Activated T-helper 2 cell treated with anti-CD3 and anti-CD28 coated beads, Interferon-gamma antibody, Interleukin-2, Interleukin-4, amounts not matched to agents 10 μg/mL and 5 μg/mL and 100 μg/mL, durations not matched to agents 14 hours and 24 hours and 36 hours (primary cell): ENCODE results near the gene OR1I1. TPM values are rescaled to one million over a fixed set of nuclear protein-coding genes. Genes with fewer than 3 reads are reported as not detected.

ENCODE experiments used
- DNase-seq: peaks from one replicate; pipeline ENCODE4 v3.0.0; 2021; ENCODE audit warnings: low spot score
- H3K27ac Mint-ChIP-seq: one replicate; pipeline ENCODE4 v1.8.0; 2021; ENCODE audit warnings: mixed read lengths
- H3K27me3 Mint-ChIP-seq: one replicate; pipeline ENCODE4 v1.8.0; 2021; ENCODE audit warnings: low read depth, mixed read lengths
- H3K36me3 Mint-ChIP-seq: one replicate; pipeline ENCODE4 v1.8.0; 2021; ENCODE audit warnings: low read depth, mixed read lengths
- H3K4me1 Mint-ChIP-seq: one replicate; pipeline ENCODE4 v1.8.0; 2021; ENCODE audit warnings: low read depth, mixed read lengths
- H3K4me3 Mint-ChIP-seq: one replicate; pipeline ENCODE4 v1.8.0; 2021; ENCODE audit warnings: low read depth, mild to moderate bottlenecking, moderate library complexity, mixed read lengths
- H3K9me3 Mint-ChIP-seq: one replicate; pipeline ENCODE4 v1.8.0; 2021; ENCODE audit warnings: mixed read lengths
- intact Hi-C: fragments of 100-400 bp; cut with micrococcal nuclease; formaldehyde crosslinking; loops from one replicate; pipeline ENCODE4 v1.15.1; 2023
- total RNA-seq: library from RNA; stranded (reverse); gene quantifications from 2 replicates; pipeline ENCODE4 v1.2.3, GENCODE V29; 2022

OR1I1 gene
- total RNA-seq, 1 donor from 2014 or later, result not detected

DNA sequence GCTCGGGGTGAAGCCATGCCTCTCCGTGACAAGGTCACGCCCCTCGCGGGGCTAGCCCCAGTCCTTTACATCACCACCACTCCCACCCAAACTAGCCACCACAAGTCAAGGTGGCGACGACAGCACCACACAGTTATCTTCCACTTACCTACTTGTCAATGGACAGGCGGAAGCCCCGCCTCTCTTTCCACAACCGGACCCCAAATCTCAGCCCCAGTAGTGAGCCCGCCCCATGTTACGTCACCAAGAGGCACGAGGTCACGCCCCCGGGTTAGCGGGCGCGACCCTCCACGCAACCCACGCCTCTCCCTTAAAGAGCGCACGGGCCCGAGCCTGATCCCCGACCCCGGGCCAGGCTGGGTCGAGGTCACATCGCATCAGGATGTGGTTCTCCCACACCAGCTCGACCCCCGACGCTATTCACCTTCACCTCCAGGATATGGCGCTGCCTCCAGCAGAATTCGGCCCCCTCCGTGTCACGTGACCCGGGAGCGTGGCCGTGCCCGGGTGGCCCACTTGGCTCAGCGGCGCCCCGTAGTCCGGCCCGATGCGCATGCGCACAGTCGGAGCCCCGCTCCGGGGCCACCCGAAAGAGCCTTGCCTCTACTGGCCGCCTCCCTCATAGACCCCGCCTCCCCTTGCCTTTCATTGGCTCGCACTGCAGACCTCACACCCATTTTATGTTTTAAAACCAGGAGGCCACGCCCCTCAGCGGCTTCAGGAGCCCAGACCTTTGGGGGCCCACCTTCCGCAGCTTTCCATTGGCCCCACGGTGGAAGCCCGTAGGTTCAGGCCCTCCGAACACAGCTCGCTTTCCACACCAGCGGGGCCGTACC lies 43.4 kb downstream of the OR1I1 start:
- peaks cover 20% of the 10 kb centered on the region for H3K36me3 Mint-ChIP-seq
- intact Hi-C loops, result loop anchor here (2.0 to 5.0 kb wide), 2 partner anchors 19 to 292 kb away; partner anchors contain the start of genes AKAP8L and SYDE1
- peak overlapping the region; percentile 99 for H3K4me3 Mint-ChIP-seq
- peak; percentile 97 for DNase-seq
- peaks cover 26% of the 10 kb centered on the region for H3K4me1 Mint-ChIP-seq
- no peaks in the 10 kb centered on the region for H3K27me3 Mint-ChIP-seq
- no peaks in the 10 kb centered on the region for H3K9me3 Mint-ChIP-seq
- peak overlapping the region; percentile 99 for H3K27ac Mint-ChIP-seq

DNA sequence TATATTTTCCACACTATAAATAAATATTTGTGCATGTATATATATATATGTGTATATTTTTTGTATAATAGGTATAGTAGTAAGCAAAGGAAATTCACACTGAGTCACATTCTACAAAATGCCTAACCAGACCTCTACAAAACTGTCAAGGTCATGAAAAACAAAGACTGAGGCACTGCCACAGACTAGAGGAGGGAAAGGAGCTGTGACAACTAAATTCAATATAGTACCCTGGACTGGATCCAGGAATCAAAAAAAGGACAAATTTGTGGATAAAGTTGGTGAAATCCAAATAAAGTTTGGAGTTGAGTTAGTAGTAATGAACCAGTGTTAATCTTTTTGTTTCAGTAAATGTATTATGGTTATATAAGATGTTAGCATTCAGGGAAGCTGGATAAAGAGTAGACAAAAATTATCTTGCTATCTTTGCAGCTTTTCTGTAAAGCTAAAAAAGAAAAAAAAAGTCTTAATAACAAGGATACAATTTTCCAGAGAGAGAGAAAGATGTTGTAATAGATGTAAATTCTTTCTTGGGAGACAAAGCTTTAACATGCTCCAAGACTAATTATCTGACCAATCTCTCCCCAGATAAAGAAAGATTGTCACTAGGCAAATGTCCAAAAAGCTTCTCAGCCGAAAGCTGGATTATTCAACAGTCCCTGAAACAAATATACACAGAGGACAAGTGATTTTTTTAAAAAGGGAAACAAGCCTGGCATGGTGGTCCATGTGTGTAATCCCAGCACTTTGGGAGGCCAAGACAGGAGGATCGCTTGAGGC lies 44.3 kb downstream of the OR1I1 start:
- H3K4me1 Mint-ChIP-seq, result peaks cover 26% of the 10 kb centered on the region
- H3K4me3 Mint-ChIP-seq, result no peak overlapping the region

DNA sequence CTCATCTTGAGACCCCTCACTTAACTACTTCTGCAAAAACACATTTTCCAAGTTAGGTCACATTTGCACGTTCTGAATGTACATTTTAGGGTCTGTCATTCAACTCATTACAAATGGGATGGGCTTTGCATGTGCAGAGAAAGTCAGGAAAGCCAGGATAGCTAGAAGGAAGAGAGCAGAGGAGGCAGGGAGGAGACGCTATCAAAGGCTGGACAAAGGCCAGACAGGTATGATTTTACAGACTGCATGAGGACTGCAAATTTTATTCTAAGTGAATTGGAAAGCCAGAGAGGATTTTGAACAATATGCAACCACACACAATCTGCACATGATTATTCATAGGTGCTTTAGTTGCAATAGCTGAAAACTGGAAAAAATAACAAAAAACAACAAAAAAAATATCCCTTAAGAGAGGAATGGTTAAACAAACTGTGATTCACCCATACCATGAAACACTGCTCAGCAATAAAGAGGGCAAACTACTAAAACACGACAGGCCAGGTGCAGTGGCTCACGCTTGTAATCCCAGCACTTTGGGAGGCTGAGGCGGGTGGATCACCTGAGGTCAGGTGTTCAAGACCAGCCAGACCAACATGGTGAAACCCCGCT lies 46.3 kb downstream of the OR1I1 start:
- Mint-ChIP-seq H3K27ac (no peak overlapping the region), H3K4me3 (no peak overlapping the region), H3K27me3 (no peaks in the 10 kb centered on the region), H3K9me3 (no peaks in the 10 kb centered on the region), H3K4me1 (peaks cover 26% of the 10 kb centered on the region), H3K36me3 (peaks cover under 1% of the 10 kb centered on the region)
- no peak for DNase-seq
- intact Hi-C loops, result loop anchor here (5.0 kb wide), 1 partner anchor 289 kb away; the partner anchor contains the start of gene AKAP8L

More for the DNA sequence above, 44.3 kb downstream of the OR1I1 start:
- no peak for DNase-seq
- no peak overlapping the region for H3K27ac Mint-ChIP-seq
- no peaks in the 10 kb centered on the region for H3K9me3 Mint-ChIP-seq
- intact Hi-C loops, result loop anchor here (5.0 kb wide), 1 partner anchor 291 kb away; the partner anchor contains the start of gene AKAP8L
- no peaks in the 10 kb centered on the region for H3K27me3 Mint-ChIP-seq
- H3K36me3 Mint-ChIP-seq, result peaks cover 12% of the 10 kb centered on the region

DNA sequence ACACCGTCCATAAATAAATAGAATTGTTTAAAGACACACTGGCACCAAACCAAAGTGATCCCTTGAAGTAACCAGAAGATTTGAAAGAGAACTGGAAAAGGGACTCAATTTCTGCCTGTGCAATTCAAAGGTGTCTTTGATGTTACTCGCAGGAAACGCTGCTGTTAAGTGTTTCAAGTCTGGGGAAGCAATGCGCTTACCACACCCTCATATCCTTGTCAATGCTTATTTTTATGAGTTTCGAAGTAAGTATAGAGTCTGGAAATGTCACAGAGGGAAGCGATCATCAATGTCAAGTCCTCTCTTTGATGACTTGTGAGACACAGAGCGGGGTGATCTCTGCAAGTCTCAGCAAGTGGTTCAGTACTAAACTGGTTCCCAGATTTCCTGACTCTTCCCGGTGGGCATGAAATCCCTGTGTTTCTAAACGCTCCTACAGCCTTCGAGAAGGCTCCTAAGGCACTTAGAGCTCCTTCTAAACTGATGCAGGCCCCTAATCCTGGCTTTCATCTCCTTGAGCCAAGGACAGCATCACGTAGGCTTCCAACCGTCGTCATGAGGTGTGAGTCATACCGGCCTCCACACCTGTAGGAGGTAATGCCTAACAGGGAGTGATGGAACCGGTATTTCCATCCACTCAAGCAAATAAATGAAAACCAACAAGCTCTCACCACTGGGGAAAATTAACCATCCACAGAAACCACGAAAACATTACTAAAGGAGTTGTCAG lies 48.0 kb downstream of the OR1I1 start:
- no peaks in the 10 kb centered on the region for H3K27me3 Mint-ChIP-seq
- intact Hi-C loops, result loop anchor here (5.0 kb wide), 1 partner anchor 287 kb away; the partner anchor contains the start of gene AKAP8L
- no peaks in the 10 kb centered on the region for H3K9me3 Mint-ChIP-seq
- no peak overlapping the region for H3K4me3 Mint-ChIP-seq
- no peak for DNase-seq
- H3K4me1 Mint-ChIP-seq, result peaks cover 18% of the 10 kb centered on the region
- peak overlapping the region; percentile 85 for H3K27ac Mint-ChIP-seq
- H3K36me3 Mint-ChIP-seq, result no peaks in the 10 kb centered on the region

DNA sequence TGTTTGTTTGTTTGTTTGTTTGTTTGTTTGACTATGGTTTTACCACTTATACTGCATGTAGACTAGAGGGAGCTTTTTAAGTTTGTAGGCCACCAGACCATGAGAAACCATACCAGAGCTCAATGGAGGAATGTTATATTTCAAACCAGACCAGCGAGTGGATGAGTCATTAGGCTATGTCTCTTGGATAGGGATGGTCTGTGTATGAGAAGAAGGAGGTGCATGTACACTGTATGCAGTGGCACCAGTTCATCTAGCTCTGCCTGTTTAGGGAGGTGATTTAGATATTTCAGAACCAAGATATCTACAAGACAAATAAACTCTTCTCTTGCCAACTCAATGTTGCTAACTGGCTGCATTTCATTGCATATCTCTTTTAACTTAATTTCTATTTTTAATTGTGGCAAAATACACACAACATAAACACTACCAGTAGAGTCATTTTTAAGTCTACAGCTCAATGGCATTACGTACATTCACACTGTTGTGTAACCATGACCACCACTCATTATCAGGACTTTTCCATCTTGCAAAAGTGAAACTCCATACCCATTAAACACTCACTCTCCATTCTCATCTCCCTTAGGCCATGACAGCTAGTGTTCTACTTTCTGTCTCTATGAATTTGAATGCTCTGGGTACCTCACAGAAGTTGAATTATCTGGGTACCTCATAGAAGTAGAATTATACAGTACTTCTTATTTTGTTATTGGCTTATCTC lies 54.4 kb downstream of the OR1I1 start:
- peaks cover 8% of the 10 kb centered on the region for H3K4me1 Mint-ChIP-seq
- intact Hi-C loops, result no loop called here
- H3K27ac Mint-ChIP-seq, result no peak overlapping the region
- no peaks in the 10 kb centered on the region for H3K36me3 Mint-ChIP-seq
- no peak for DNase-seq
- H3K27me3 Mint-ChIP-seq, result no peaks in the 10 kb centered on the region
- no peak overlapping the region for H3K4me3 Mint-ChIP-seq
- peaks cover 13% of the 10 kb centered on the region for H3K9me3 Mint-ChIP-seq

DNA sequence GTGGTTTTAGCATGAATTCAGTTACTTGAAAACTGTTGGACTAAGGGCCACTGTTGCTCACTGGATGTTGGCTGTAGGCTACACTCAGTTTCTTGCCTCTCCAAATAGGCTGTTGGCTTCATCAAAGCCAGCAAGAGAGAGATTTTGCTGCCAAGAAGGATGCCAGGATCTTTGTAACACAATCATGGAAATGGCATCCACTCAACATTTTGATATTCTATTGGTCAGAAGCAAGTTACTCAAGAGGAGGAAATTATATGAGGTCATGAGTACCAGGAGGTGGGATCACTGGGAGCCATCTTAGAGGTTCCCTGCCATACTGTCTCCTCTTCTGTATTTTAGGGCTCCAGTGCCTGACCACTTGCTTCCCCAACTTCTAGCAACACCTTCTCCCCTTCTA lies 55.8 kb downstream of the OR1I1 start:
- Mint-ChIP-seq H3K4me3 (no peak overlapping the region), H3K4me1 (peaks cover 8% of the 10 kb centered on the region), H3K9me3 (peaks cover 13% of the 10 kb centered on the region), H3K36me3 (no peaks in the 10 kb centered on the region), H3K27ac (no peak overlapping the region), H3K27me3 (no peaks in the 10 kb centered on the region)
- no peak for DNase-seq
- intact Hi-C loops, result no loop called here

DNA sequence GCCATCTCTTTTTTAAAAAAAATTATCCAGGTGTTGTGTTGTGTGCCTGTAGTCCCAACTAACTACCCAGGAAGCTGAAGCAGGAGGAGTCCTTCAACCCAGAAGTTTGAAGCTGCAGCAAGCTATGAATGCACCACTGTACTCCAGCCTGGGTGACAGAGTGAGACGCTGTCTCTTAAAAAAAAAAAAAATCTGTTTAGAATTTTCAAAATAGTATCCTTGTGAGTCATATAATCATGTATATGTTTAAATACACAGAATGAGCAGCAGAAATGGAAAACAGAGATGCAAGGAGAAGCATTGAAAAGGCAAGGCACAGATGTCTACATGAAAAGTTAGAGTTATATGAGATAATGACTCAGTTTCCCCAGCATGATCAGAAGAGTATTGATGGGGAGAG lies 56.4 kb downstream of the OR1I1 start:
- Mint-ChIP-seq H3K36me3 (no peaks in the 10 kb centered on the region), H3K9me3 (peaks cover 13% of the 10 kb centered on the region), H3K27ac (no peak overlapping the region), H3K4me3 (no peak overlapping the region), H3K27me3 (no peaks in the 10 kb centered on the region), H3K4me1 (peaks cover 8% of the 10 kb centered on the region)
- no peak for DNase-seq
- intact Hi-C loops, result no loop called here

DNA sequence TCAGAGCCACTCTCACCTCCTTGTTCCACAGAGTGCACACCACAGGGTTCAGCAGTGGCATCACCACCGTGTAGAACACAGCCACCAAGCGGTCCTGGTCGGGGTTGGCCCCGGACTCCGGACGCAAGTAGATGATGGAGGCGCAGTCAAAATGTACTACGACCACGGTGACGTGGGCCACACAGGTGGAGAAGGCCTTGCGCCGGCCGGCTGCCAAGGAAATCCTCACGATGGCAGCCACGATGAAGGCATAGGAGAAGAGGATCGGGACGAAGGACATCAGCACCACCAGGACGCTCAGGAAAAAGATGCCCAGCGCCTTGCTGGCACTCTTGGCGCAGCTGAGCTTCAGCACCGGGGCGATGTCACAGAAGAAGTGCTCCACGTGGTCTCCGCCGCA lies 59.1 kb downstream of the OR1I1 start:
- Mint-ChIP-seq H3K4me3 (no peak overlapping the region), H3K27me3 (peaks cover 2% of the 10 kb centered on the region), H3K36me3 (no peaks in the 10 kb centered on the region), H3K27ac (no peak overlapping the region), H3K9me3 (peaks cover 13% of the 10 kb centered on the region), H3K4me1 (peaks cover 8% of the 10 kb centered on the region)
- intact Hi-C loops, result no loop called here
- no peak for DNase-seq

DNA sequence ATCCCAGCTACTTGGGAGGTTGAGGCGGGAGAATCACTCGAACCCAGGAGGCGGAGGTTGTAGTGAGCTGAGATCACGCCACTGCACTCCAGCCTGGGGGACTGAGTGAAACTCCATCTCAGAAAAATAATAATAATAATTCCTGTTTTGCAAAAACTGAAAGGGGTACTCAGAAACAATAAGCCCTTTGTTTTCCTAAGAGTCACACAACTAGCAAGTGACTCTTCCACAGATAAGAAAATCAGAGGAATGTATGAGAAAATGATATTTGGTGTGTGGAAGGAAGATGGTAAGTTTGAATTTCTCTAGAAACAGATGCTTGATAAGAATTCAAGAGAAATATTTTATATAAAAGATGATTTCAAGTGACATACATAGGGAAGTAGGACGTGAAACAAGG lies 60.3 kb downstream of the OR1I1 start:
- Mint-ChIP-seq H3K27me3 (peaks cover 2% of the 10 kb centered on the region), H3K4me3 (no peak overlapping the region), H3K36me3 (no peaks in the 10 kb centered on the region), H3K9me3 (peaks cover 13% of the 10 kb centered on the region), H3K27ac (no peak overlapping the region), H3K4me1 (no peaks in the 10 kb centered on the region)
- DNase-seq, result no peak
- intact Hi-C loops, result no loop called here
